SHP77 (cell line): ENCODE data around the gene KRTAP10-4.

ENCODE experiments used
- DNase-seq, 2 experiments: peaks; one replicate each; lab custom pipeline; 2025; lab: John Stamatoyannopoulos, UW

Gene KRTAP10-4

DNA sequence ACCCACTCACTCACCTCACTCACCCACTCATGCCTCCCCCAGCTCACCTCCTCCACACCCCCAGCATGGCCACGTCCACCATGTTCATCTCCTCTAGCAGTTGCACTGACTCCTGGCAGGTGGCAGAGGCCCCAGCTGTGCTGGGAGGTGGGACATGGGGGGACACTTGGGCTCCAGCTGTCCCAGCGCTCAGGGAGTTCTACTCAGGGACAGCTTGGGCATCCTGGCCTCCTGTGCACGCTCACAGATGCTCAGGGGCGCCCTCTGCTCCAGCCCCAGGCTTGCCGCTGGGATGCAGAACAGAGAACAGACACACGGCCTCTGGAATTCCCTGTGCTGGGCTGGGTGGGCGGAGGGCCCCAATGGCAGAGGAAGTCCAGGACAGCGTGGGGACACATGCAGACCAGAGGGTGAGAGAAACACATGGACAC lies 43.6 kb downstream of the KRTAP10-4 start:
- DNase-seq = no peak

DNA sequence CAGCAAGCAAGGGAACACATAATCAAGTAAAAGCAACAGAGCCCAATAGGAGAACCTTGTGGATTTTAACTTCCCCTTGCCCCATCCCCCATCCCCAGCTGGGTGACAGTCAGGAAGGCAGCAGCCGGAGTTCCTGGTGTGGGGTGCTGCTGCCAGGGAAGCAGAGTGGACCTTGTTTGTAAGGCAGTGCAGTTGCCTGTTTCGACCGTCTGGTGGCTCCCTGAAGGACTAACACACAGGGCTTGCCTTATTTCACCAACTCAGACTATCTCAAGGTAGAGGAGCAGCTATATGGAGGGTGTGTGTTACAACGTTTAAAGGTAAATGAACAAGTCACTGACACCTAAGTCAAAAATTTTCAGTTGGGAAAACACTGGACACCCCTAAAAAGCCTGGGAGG lies 45.0 kb downstream of the KRTAP10-4 start:
- DNase-seq = no peak

DNA sequence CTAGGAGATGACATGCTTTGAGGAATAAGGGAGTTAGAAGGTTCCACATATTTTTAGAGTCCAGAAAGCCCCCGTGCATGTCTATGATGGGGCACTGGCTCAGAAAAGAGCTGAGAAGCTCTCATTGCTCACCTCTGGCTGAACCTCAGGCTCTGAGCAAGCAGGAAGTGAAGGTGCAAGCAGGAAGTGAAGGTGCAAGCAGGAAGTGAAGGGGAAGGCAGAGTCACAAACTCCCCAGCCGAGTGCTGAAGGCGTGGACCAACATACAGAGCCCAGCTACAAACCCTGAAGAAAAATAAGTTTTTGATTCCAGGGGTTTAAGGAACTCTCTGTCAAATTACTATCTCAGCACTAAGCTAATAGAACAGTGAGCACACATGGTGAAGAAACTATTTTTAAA lies 45.4 kb downstream of the KRTAP10-4 start:
- no peak for DNase-seq

DNA sequence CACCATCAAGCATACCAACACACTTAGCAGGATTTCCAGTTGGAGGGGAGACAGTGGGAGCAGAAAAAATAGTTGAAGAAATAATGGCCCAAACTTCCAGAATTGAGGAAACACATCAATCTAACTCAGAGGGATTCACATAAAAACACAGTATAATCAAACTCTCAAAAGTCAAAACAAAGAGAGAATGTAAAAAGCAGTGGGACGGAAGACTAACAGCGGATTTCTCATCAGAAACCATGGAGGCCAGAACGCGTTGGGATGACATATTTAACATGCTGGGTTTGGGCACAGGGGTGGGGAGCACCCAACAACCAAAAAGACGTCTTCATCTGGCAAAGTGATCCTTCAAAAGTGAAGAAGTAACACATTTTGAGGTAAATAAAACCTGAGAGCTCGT lies 46.4 kb downstream of the KRTAP10-4 start:
- DNase-seq = no peak

DNA sequence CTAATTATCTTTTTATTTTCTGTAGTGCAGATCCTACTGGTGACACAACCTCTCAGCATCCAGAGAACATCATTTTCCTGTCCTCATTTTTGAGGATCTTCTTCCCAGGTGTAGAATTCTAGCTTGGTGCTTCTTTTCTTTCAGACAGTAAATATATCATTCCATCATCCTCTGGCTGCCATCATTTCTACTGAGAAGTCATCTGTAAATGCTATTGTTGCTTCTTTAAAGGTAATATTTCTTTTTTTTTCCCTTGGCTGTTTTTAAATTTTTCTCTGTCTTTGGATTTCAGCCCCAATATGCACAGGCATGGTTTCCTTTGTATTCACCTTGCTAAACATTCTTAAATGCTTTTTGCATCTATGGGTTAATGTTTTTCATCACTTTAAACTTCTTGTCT lies 50.0 kb downstream of the KRTAP10-4 start:
- no peak for DNase-seq
